ENCODE data around the gene SCN1B.
A peak's percentile ranks its signal among the peaks of the same experiment; 100 is the strongest.

- TF ChIP-seq ZNF174 (tag by site-specific recombination; IDR thresholded peaks at IDR 0.05), result no peak
- no peak for TF ChIP-seq CTCF (tag by site-specific recombination; IDR thresholded peaks at IDR 0.05)
- no peak for TF ChIP-seq OVOL3 (tag by site-specific recombination; IDR thresholded peaks at IDR 0.05)
- 0 out of 2 replicates have a peak, but pooled peaks have one; percentile 6 for TF ChIP-seq ZBTB6 (tag by site-specific recombination; IDR thresholded peaks at IDR 0.05)
- TF ChIP-seq SALL2 (tag by site-specific recombination; IDR thresholded peaks at IDR 0.05; ENCODE audit: borderline replicate concordance), result no peak
- no peak for TF ChIP-seq YY1 (tag by site-specific recombination; IDR thresholded peaks at IDR 0.05)
- no peak for TF ChIP-seq ZBTB49 (tag by site-specific recombination; IDR thresholded peaks at IDR 0.05; ENCODE audit: low read depth)
- TF ChIP-seq ZNF580 (tag by site-specific recombination; IDR thresholded peaks at IDR 0.05), result no peak
- TF ChIP-seq ZNF23 (tag by site-specific recombination; IDR thresholded peaks at IDR 0.05; ENCODE audit: borderline replicate concordance), result no peak
- TF ChIP-seq ZBTB20 (tag by site-specific recombination; IDR thresholded peaks at IDR 0.05), result peak; percentile 99
- TF ChIP-seq PBX3 (CRISPR knock-in tag; IDR thresholded peaks at IDR 0.05), result no peak
- TF ChIP-seq ZNF626 (tag by site-specific recombination; IDR thresholded peaks at IDR 0.05), result no peak
Observed at GRCh38 chr19:35029737-35030256, 473 bp upstream of the SCN1B start.

All from HEK293 (cell line).